Loucy (cell line): ENCODE data around the gene ZNF747.

Experiments
- EZH2phosphoT487 ChIP-seq: fragments of 200-600 bp; IDR thresholded peaks from 2 replicates; pipeline ENCODE4 v1.6.1; 2018; ENCODE audit warnings: antibody characterized with exemption, mild to moderate bottlenecking, moderate library complexity, borderline replicate concordance
- TF ChIP-seq, protein P1 (sequence below): fragments of 200-600 bp; sonication (generic); conservative IDR thresholded peaks from 2 replicates; pipeline ENCODE4 v1.5.1; 2014; ENCODE audit warnings: mild to moderate bottlenecking, antibody characterized with exemption, low read length

DNA sequence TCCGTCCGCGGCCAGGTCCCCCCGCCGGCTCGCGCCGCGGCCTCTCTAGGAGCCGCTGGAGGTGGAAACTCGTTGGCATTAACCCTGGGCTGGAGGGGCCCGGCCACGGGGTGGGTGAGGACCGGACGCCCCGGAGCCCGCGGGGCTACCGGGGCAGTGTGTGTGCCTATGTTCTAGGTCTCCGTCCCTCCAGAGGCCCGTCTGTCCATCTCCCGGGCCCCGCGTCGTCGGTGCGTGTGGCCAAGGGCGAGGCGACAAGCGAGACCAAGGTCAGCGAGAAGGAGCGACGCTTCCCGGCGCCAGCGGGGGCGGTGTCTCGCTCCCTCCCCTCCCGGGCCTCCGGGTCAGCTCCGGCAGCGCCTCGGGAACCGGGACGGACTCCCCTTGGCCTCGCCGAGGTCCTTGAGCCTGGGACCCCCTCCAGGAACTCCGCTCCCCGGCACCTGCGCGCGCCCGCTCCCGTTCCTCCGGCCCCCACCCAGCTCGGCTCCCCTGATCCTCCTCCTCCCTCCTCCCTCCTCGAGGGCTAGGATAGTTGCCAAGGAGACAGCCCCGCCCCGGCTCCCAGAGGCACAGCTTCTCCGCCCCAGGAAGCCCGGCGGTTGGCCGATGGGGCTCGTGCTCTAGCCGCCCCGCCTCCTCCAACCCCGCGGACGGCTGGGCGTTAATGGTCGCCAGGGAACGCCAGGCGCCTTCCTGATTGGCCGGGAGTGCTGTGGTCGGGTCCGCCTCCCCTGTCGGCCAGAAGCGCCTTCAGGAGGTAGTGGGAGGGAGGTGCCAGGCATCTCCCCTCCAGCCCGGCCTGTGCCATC, 7.6 kb downstream of the ZNF747 start:
- TF ChIP-seq, protein P1, sequence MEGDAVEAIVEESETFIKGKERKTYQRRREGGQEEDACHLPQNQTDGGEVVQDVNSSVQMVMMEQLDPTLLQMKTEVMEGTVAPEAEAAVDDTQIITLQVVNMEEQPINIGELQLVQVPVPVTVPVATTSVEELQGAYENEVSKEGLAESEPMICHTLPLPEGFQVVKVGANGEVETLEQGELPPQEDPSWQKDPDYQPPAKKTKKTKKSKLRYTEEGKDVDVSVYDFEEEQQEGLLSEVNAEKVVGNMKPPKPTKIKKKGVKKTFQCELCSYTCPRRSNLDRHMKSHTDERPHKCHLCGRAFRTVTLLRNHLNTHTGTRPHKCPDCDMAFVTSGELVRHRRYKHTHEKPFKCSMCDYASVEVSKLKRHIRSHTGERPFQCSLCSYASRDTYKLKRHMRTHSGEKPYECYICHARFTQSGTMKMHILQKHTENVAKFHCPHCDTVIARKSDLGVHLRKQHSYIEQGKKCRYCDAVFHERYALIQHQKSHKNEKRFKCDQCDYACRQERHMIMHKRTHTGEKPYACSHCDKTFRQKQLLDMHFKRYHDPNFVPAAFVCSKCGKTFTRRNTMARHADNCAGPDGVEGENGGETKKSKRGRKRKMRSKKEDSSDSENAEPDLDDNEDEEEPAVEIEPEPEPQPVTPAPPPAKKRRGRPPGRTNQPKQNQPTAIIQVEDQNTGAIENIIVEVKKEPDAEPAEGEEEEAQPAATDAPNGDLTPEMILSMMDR: peak; percentile 14; the same call in 1 of the 2 replicates
- TF ChIP-seq EZH2phosphoT487: no peak
